Measurements from ENCODE around the gene HEYL.

The HEYL gene

DNA sequence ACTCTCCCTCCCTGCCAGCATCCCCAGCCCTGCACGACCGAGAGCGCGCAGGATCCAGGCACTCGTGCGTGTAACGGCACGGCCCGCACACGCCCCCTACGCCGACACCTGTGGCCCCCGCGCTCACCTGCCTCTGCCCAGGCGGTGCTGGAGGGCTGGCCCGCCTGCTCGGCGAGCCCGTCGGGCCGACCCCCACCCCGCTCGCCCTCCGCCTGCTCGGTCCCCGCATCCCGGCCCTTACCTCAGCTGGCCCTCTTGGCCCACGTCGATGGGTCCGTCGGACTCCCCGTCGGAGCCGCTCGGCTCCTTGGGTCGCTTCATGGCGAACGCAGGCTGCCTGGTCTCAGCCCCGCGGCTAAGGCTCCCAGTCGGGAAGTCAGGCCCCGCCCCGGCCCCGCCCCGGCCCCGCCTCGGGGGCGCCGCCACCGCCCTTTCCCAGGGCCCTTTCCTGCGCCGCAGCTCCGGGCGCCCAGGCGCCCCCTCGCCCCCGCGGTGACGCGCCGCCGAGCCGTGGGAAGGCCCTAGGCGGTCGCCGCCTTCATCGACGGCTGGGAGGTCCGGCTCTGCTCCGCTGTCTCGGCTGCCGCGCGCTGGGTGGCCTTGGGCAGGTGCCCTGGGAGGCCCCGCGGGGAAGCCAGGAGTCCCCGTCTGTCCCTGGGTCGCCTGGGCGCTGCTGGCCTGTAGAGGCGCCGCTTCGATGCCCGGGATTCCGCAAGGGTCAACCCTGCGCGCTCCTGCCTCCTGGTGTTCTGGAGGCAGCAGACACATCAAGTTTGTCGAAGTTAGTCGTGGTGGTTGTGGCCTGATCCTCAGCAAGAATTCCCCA, at the start of gene HEYL:
Gene HEYL, minus strand, starts transcription at position 339 of the 826 bp plus-strand sequence. Its CDS starts 18 bp downstream, at position 321.
- in situ Hi-C loops (cut with MboI; ENCODE audit: low sequenced_read_pairs), result no loop called here

DNA sequence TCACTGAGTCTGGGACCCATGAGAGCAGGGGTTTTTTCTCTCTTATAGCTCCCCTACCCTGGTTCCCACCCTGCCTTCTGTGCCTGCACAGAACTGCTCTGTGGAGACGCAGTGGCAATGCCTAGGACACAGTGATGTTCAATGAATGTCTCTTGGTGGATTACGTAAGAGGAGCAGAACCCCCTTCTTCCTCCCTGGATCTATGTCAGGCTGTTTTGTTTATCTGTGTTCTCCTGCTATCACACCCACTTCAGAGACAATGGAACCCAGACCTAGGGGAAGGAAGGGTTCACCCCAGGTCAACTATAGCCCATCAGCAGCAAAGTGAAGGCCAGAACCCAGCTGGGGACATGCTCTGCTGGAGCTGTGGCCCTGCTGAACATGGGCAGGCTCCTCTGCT, 49.8 kb upstream of the HEYL start:
- in situ Hi-C loops (cut with MboI; ENCODE audit: low sequenced_read_pairs), result no loop called here

DNA sequence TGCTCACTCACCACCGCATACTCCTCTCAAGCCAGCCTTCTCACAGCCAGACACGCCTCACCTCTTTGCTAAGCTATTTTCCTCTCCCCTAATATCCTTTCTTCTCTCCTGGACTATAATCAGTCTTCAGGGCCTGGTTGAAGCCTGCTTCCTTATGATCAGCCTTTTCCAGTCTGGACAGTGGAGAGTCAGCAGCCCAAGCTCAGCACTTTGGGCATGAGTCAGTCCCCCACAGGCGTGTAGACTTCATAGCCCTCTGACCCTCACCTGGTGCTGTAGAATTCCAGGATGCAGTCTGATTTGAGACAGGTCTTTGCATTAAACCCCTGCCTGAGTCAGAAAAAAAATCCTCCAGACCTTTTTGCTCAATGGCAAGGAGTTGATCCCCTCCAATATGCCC, 49.3 kb upstream of the HEYL start:
- in situ Hi-C loops (cut with MboI; ENCODE audit: low sequenced_read_pairs), result no loop called here

DNA sequence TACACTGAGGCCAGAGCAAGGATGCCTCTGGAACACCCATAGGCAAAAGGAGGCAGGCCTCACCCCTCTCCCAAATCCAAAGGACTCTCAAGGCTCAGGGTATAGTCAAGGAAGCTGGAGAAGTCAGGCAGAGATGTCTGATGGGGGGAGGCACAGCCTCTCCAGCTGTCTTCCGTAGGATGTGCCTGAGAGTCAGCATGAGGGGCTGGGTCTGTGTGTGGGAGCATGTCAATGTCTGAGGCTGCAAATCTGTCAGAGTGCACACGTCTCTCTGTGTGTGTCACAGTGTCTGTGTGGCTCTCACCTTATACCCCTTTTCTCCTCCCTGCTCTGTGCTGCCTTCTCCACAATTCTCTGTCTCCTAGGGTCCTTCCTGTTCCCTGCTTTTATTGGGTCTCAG, 47.8 kb upstream of the HEYL start:
- in situ Hi-C loops (cut with MboI; ENCODE audit: low sequenced_read_pairs), result no loop called here

DNA sequence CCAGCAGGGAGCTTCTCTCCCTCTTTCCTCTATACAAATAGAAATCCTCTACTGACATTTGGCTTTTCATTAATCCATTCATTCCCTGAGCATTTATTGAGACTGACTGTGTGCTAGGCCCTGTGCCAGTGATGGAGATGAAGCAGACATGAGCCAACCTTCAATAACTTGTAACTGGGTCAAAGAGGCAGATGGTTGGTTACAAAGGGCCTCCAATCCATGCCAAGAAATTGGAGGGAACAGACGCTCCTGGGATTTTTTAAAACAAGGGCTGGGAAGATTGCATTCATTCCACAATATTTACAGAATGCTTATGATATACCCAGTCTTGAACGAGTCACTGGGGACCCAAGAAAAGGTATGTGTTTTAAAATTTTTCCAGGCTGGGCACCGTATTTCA, 45.6 kb upstream of the HEYL start:
- in situ Hi-C loops (cut with MboI; ENCODE audit: low sequenced_read_pairs), result no loop called here

DNA sequence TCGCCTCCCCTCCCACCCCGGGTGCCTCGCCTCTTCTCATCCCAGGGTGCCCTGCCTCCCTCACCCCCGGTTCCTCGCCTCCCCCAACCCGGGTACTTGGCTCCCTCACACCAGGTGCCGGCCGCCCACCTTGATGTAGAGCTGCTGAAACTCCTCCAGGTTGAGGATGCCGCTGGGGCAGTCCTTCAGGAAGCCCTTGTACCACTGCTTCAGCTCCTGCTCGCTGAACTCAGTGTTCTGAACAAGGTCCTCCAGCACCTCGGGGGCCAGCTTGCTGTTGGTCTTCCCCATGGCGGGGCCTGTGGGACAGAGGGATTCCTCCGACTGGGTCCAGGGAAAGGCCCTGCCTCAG, 44.8 kb upstream of the HEYL start:
- in situ Hi-C loops (cut with MboI; ENCODE audit: low sequenced_read_pairs), result no loop called here

DNA sequence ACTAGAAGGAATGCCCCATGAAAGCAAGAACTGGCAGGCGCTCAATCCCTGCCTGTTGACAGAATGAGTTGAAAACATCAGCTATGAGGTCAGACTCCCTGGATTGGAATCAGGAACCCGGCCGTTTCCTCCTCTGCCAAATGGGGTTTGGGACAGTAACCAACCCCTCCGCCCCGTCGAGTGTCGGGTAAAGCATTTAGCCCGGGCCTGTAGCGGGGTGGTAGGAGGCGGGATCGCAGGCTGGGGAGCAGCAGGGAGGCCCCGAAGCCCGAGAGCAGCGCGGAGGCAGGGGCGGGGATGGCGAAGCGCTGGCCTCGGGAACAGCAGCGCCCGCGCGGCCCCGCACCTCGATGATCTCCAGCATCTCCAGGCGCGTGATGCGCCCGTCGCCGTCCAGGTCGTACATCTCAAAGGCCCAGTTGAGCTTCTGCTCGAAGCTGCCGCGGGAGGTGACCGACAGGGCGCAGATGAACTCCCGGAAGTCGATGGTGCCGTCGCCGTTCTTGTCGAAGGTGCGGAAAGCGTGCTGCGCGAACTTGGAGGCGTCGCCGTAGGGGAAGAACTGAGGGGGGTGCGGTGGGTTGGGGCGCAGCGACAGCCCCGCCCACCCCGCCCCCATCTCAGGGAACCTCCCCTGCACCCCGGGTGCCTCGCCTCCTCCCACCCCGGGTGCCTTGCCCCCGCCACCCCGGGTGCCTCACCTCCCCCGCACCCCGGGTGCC, 44.3 kb upstream of the HEYL start:
- in situ Hi-C loops (cut with MboI; ENCODE audit: low sequenced_read_pairs), result no loop called here

DNA sequence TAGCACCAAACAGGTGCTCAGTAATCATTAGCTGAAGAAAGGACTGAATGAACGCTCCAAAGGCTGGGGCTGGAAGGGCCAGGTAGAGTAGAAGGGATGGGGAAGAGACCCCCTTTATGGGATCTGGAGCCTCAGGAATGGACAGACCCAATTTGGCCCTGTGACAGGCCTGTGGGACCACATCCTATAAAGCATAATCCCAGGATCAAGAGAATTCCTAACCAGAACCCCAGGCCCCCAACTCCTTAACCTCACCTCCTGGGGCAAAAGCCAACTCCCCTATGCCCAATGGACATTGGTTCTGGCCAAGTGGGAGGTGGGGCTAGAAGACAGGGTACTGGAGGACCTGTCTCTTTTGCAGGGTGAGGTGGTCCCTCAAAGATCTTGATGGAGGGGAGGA, 42.6 kb upstream of the HEYL start:
- in situ Hi-C loops (cut with MboI; ENCODE audit: low sequenced_read_pairs), result no loop called here

DNA sequence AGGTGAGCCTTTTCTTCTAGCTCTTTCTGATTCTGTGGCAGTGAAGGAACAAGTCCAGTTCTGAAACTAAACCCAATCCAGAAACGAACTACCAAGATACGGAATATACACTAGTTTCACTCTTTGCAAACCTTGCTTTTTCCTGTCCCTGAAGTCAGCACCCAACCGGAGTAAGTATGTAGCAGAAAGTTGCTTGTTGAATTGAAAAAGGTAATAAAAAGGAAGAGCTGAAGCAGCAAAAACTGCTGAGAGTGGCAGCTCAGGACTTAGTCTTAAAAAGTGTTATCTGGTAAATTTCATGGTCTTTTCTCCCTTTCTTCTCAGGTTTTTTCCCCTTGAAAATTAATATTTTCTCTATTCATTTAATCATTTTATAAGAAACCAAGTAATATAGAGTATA, 41.9 kb upstream of the HEYL start:
- in situ Hi-C loops (cut with MboI; ENCODE audit: low sequenced_read_pairs), result no loop called here

DNA sequence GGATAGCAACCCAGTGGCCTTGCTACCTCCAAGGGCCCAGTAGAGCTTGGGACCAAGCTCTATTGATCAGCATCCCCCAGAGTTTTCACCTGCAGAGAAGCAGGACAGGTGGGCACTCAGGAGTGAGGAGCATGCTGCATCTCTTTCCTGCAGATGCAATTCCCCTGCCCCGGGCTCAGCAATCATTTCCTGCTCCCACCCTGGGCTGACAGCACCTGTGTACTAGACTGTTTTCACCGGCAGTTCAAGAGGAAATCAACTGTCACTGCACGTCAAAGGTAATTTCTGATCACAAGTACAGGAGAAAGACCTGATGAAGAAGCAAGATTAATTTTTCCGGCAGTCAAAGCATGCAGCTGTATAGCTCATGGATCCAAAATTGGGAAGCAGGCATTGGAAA, 41.3 kb upstream of the HEYL start:
- in situ Hi-C loops (cut with MboI; ENCODE audit: low sequenced_read_pairs), result no loop called here

DNA sequence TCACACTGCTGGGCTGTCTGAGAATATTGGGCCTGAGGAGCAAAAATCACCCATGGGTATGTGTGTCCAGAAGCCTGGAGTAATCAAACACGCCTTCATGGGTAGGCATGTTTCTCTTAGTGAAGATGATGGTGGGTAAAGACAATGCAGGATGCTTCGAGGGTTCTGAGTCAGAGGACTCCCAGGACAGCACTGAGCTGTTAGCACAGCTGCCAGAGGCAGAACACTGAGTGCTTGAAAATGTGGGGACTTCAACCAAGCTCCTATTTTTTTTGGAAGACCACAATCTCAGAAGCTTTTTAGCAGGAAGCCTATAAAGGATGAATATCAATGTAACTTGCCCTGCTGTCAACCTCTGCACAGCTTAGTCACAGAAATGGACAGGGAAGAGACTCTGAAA, 40.4 kb upstream of the HEYL start:
- in situ Hi-C loops (cut with MboI; ENCODE audit: low sequenced_read_pairs), result no loop called here

DNA sequence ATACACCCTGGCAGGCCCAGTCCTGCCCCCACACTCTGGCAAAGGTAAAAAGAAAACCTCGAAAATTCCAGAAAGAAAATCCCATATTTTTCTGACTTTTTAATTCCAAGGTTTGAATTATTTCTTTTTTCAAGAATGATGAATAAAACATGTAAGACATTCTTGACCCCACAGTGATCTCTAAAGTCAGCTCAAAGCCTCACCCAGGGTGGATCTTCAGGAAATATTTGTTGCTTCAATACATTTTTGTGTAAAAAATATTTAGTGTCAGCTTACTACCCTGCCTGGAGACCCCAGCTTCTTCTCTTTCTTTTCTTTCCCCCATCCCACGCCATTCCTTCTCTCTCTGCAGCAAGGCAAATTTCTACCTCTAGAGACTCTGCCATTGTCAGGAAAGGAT, 39.4 kb upstream of the HEYL start:
- in situ Hi-C loops (cut with MboI; ENCODE audit: low sequenced_read_pairs), result no loop called here

DNA sequence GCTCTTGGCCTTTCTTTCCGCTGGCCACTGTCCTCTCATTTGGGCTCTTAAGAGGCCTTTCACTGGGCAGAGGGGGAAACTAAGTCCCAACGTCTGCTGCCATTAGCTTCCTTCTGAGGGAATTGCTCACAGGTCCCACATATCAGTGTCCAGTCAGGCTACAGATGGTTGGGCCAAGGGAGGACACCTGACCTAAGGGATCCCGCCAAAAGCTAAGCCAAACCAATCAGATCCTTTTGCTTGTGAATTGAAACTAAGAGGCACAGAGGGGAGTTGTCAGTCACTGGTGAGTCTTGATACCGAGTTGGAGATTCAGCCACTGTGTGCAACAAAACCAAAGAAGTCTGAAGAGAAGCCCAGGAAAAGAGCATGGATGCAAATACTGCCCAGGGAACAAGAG, 38.2 kb upstream of the HEYL start:
- in situ Hi-C loops (cut with MboI; ENCODE audit: low sequenced_read_pairs), result no loop called here

DNA sequence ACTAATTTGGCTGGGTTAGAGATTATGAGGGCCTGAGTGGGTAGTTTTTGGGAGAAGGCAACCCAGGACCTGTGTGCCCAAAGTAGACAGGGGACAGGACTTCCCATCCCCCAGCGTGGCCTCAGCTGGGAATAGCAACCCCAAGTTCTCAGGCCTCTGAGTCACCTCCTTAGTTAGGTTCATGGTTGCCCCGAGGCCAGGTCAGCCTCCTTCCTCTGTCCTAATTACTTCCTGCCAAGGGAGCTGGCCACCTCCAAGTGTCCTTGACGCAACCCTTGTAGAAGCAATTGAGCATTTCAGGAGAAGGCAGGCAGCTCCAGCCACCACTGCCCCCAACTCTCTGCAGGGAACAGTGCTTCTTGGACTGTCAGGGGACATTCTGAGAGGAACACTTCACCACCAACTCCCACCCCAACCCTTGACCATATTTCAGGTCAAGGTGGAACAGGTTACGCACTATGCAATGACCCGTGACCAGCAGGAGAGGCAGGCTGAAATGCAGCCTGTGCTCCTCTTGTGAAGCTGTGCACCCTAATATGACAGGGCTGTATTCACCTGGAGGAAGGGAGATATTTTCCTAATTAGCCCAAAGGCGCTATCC, 37.6 kb upstream of the HEYL start:
- in situ Hi-C loops (cut with MboI; ENCODE audit: low sequenced_read_pairs), result no loop called here

DNA sequence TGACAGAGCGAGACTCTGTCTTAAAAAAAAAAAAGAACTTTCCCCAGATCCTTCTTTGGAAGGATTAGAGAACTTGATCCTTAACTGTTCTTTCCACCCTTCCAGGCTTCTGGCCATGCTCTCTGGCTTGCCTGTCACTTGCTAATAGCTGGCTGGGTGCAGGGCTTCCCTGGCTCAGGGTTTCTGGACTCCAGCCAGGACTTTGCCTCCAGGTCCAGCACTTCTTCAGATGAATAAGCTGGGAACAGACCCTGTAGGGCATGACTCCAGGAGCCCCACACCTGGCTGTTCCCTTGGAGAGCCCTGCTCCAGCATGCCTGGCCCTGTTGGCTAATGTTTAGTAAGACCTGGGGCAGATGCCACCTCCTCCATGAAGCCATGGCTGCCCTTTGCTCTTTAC, 35.8 kb upstream of the HEYL start:
- in situ Hi-C loops (cut with MboI; ENCODE audit: low sequenced_read_pairs), result no loop called here

DNA sequence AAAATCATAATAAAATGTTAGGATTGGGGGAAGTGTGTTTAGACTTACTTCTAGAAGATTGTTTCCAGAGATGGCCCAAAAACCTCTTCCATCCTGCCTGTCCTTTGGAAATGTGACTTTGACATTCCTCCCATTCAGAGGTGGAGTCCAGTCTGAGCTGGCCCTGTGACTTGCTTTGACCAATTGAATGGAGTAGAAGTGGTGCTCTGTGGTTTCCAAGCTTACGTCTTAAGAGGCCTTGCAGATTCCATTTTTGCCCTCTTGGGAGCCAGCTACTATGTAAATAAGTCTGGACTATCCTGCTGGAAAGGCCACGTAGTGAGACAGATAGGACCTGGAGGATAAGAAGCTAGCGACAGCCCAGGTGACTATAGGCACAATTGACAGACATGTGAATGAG, 33.8 kb upstream of the HEYL start:
- in situ Hi-C loops (cut with MboI; ENCODE audit: low sequenced_read_pairs), result no loop called here

DNA sequence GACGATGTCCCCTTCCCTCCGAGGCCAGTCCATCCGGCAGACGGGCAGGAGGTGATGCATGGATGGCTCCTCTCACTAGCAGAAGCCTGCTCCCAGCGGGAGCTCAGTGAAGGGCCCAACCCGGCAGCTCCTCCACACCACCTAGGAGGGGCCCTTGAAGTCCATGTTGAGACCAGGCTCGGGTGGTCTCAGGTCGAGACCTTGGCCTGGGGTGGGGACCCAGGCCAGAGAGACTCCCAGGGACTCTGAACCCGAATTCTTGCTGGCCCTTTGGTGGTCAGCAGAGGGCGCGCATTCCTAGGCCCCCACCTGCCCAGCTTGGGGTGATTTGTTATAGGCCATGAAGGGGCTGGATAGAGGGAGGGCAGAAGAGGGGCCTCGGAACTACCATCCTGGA, 33.1 kb upstream of the HEYL start:
- in situ Hi-C loops (cut with MboI; ENCODE audit: low sequenced_read_pairs), result no loop called here

DNA sequence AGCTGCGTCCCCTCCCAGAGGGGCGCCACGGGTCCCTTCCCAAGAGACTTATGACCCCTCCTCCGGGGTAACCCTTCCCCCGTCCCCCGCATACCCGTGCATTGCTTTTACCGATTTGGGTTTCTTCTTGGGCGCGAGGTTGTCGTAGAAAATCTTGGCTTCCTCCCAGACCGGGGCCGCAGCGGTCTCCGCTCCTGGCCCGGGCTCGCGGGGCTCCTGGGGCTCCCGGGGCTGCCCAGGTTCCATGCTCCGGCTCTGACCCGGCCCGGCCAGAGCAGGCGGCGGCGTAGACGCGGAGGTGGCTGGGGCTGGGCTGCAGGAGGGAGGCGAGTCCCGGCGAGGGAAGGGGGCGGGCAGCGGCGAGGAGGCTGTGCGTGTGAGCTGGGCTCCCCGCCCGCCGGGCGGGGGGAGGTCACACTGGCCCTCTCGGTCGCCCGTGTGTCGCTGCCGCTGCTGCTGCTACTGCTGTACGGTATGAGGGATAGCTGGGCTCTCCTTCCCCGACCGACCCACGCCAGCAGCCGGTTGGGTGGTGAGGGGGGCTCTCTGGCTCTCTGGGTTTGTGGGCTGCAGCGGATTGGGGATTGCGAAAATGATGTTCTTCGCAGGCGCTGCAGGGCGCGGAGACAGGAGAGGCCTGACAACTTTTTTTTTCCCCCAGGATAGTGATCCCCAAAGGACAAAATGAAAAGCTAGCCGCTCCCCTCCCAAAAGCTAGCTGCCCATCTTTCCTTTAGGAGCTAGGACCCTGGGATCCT, 32.5 kb upstream of the HEYL start, which contains the start of gene NT5C1A:
Gene NT5C1A, minus strand, starts transcription at position 315 of the 758 bp plus-strand sequence. Its CDS starts 69 bp downstream, at position 246.
- in situ Hi-C loops (cut with MboI; ENCODE audit: low sequenced_read_pairs), result no loop called here

DNA sequence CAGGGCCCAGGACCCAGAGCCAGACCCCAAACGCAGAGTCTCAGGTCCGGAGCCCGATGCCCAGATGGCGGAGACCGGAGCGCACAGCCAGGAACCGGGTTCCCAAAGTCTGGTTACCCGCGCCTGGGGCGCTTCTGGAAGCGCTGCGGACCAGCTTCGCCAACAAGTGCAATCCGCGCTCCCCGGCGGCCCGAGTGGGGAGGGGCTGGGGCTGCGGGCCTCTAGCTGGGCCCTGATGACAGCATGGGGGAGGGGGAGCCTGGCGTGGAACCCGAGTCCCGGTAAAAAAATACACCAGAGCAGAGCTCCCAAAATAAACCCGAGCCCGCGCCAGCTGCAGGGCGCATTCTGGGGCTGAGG, 32.0 kb upstream of the HEYL start:
- in situ Hi-C loops (cut with MboI; ENCODE audit: low sequenced_read_pairs), result no loop called here

DNA sequence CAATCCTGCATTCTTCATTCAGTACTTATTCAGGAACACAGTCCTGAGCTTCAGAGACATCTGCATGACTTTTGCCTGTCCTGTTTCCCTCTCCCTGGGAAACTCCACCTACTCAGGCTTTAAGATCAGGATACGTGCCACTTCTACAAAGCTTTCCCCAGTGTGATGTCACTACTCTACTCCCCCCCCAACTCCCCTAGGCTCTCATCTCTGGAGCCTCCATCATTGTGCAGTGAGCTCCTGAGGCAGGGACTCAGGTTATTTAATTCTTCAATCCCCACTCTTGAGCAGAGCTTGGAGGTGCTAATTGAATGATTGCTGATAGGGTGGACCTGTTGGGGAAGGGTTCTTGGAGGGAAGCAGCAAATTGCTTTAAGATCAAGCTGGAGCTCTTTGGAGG, 31.2 kb upstream of the HEYL start:
- in situ Hi-C loops (cut with MboI; ENCODE audit: low sequenced_read_pairs), result no loop called here

DNA sequence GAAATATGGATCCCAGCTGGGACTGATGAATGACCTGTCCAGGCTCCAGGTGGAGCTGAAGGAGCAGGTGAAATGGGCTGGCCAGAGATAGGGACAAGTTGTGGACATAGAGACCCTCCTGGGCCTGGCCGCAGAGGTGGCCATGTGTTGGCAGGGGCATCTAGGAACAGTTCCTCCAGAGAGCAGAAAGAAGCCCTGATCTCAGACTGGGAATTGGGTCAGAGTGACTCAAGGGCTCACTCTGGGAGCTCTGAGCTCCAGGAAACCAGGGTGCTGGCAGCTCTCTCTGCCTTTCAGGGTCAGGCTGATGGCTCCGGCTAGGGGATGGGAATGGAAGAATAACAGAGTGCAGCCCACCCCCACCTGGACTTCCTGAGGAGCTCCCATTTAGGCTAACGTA, 29.5 kb upstream of the HEYL start:
- in situ Hi-C loops (cut with MboI; ENCODE audit: low sequenced_read_pairs), result no loop called here
